GM18511 (cell line): Measurements from ENCODE around the gene MAPK1IP1L.
"Not testable (repeated sequence)": the region's sequence is repeated elsewhere in the genome, so short reads cannot be mapped to it uniquely, and the experiment has no call there.

Source experiments
- ATAC-seq: cut with Tn5 transposase; IDR thresholded peaks from one replicate; pipeline ENCODE4 v1.9.1; 2021; ENCODE audit warnings: mild to moderate bottlenecking, moderate library complexity; ENCODE audit not compliant: unreplicated experiment

Gene MAPK1IP1L

DNA sequence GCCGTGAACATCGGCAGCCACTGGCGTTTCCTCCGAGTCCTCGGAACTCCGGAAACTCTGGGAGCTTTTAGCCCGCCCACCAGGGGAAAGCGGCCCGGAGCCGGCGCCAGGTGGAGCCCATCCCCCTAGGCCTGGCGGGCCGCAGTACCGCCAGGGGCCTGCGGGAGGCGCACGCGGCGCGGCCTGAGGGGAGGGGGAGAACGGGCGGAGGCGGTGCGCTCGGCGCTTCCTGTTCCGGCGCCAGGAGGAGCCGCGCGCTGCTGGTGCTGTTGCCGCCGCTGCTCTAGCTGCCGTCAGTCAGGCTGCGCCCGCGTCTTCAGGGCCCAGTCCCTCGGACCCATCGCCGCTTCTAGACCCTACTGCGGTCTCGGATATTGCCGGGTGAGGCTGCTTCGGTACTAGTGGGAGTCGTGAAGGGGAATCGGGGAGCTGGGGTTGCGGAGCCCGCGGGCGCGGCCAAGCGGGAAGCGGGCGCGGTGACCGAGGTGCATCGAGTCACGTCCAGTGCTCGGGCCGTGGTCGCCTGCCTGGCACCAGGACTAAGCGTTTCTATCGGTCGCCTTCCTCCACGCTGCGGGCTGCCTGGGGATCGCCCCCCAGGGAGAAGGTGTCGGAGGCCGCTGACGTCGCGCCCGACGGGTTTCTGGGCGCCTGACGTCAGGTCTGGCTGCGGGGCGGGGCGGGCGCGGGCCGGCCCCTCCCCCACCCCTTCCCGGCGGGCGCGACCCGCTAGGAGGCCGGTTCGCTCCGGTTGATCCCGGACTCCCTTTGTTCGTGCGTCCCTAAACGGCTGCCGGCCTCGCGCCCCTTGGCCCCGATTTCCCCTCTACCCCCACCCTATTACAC lies at the start of gene MAPK1IP1L:
Gene MAPK1IP1L (plus strand): TSS at position 225 of the 846 bp plus-strand sequence. CDS start 10,037 bp downstream, outside the sequence.
- ATAC-seq, result peak; percentile 91

DNA sequence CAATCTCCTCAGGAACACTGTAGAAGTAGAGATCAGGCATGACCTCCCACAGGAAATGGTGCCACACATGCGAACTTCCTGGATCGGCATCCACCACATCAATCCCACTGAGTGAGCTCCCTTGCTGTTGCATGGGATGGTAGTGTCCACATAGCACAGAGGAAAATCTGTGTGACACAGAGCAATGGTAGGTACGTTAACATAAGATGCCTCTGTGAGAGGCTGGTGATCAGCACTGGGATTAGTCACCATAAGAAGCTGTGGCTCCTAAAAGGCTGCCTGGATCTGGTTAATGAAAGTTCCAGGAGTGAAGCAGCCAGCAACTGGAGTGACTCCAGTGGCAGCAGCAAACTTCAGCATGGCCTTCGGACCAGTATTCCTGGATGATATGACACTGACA lies 46.4 kb upstream of the MAPK1IP1L start:
- no peak for ATAC-seq

DNA sequence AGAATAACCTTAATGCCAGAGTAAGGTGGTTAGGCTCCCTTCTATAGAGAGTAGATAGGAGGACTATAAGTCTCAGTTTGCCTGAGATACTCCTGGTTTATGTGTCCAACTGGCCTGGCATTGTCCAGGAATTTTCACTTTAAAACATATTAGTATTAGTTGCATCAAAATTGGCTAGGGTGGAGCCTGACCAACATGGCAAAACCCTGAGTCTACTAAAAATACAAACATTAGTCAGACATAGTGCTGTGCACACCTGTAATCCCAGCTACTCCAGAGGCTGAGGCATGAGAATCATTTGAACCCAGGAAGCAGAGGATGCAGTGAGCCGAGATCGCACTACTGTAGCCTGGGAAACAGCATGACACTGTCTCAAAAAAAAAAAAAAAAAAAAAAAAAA lies 36.4 kb upstream of the MAPK1IP1L start:
- ATAC-seq, result no peak

DNA sequence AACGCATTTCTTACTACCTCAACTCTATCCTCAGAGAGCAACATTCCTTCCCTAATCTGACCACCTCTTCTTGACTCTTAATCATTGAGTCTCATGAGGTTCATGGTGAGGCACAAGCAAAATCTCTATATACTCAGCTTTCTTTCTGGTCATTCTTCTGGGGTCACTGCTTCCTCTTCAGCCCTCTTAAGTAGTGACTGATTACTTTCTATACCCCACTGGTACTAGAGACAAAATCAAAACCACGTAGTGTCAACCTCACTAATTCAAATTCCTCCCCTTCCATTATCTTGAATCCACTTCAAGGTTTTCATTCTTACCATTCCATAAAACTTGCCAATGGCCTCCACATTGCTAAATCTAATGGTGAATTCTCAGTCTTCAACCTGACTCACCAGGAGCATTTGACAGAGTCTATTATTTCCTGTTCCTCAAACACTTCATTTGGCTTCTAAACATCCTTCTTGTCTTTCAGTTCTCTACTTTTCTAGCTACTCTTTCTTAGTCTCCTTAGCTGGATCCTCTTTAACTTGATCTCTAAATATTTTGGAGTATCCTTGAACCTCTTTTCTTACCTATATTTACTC lies 31.4 kb upstream of the MAPK1IP1L start:
- no peak for ATAC-seq

DNA sequence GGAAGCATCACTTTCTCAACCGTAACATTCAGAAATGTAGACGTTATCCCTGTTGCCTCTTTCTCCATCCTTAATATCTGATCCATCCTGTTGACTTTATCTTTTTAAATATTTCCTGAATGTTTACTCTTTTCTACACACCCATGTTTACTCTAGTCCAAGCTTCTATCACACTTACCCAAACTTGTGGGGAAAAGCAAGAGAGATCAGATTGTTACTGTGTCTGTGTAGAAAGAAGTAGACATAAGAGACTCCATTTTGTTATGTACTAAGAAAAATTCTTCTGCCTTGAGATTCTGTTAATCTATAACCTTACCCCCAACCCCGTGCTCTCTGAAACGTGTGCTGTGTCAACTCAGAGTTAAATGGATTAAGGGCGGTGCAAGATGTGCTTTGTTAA lies 27.1 kb upstream of the MAPK1IP1L start:
- not testable (repeated sequence) for ATAC-seq

DNA sequence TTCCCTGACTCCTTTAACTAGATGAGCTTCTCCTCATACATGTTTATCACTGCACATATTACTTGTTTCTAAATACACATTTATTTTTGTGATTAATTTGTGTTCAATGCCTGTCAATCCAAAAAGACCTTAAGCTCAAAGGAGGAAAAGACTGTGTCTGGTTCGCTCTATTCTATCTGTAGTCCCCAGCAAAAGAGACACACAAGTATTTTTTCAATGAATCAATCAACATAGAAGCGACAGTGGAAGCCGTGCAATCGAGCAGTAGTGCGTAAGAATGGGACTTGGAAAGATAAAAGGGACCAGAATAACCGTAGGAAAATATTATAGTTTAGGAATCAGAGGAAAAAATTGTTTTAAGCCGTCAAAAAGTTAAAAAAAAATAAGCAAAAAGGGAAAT lies 25.5 kb upstream of the MAPK1IP1L start:
- no peak for ATAC-seq

DNA sequence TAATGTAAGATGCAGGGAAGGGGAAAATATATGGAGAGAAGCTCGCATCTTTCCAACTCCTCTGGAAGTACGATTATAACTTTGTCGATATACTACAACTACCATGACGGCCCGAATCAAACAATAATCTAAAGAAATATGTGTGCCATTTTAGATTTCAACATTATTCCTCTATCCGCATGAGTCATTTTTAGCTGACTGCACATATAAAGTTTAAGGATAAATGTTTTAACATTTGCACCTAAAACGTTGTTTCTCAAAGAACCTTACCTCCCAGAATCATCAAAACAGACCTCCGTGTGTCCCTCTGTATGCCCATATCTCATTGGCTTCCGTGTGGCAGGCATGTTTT lies 25.0 kb upstream of the MAPK1IP1L start:
- ATAC-seq, result no peak

DNA sequence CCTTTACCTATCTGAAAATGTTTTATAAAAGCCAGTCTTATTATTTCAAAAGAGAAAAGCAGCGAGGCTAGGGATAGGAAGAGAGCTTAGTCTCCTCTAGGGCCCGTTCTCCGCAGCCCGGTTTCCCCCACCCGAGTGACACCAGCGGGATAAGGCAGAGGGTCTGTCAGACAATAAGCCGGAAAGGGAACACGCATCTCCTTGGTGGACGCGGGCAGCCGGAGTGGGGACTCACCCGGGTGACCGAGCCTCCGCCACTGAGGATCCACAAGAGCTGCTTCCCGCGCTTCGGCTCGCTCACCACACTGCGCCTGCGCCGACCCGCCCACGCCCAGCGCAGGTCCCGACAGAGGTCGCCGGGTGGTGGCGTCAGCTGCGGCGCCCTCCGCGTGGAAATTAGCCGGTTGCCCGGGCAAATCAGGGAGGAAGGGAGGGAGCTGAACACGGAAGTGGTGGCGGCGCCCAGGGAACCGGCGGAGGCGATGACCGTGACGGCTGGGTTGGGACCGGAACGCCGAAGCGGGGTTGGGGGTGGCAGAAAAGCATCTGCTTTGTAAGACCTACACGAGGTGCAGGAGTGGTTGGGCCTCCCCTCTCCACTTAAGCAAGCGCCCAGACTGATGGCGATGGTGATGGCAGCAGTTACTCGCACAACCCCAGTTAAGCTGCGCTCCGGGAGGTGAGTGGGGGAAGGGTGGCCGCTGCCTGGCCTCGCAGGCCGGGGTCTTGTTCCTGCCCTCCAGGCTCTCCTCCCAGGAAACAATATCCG lies 24.5 kb upstream of the MAPK1IP1L start, which contains the start of the genes SOCS4 and WDHD1:
Gene SOCS4 (plus strand): TSS at position 444 of the 769 bp plus-strand sequence. CDS start 15,806 bp downstream, outside the sequence.
Gene WDHD1 (minus strand): TSS at position 307 of the 769 bp plus-strand sequence. CDS start 312 bp downstream, outside the sequence.
- ATAC-seq, result peak; percentile 91

DNA sequence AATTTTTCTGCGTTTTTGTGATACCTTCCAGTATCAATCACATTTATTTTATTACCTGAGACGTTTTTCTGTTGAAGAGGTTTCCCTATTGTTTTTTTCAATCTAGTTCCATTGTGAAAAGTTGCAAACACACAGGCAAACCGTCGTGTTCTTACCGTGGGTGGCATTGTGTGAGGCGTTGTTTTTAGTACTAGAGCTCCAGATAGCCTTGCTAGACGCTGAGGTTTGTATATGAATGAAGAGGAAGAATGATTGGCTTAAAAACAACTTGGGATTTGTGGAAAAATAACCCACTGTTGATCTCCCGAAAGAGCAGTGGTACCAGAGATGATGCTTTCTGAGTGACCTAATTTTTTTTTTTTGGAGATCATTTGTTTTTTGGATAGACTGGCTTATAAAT lies 23.4 kb upstream of the MAPK1IP1L start:
- no peak for ATAC-seq

DNA sequence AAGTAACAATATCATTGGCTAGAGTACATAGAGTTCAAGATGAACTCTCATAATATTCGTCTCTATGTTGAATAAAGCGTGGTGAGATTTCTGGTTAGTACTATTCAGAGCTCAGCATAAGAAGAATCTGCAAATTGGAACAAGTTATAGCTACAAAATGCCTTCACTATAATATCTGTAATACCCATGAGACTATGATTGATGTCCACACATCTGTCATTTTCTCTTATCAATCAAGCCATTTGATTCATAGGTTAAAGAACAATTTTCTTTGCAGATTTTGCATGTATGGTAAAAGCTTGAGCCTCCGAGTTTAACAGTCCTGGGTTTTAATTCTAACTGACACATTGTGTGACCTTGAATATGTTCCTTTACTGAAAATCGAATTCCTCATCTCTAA lies 23.0 kb upstream of the MAPK1IP1L start:
- ATAC-seq, result no peak

DNA sequence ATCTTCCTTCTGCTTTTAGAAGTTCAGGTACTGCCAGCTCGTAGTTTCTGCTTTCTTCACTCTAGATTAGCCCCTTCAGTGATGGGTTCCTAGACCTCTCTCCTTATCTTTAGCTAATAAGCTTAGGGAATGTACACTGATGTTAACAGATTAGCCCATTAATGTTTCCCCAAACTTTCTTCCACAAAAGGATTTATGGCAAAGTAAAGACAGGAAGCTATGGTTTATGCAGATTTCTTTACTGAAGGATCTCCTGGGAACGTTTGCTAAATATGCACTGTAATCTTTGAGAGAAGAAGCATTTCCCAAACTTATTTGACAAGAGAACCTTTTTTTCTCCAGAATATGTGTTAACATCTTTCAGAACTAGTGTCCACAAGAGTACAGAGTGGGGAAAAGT lies 20.3 kb upstream of the MAPK1IP1L start:
- ATAC-seq, result no peak

DNA sequence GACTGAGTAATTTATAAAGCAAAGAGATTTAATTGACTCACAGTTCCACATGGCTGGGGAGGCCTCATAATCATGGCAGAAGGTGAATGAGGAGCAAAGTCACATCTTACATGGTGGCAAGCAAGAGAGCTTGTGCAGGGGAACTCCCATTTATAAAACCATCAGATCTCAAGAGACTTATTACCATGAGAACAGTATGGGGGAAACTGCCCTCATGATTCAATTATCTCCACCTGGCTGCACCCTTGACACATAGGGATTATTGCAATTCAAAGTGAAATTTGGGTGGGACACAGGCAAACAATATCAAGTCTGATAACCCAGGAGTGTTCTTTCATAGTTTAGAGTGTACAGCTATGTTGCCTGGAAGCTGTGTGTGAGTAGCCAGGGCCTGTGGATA lies 13.5 kb upstream of the MAPK1IP1L start:
- not testable (repeated sequence) for ATAC-seq

DNA sequence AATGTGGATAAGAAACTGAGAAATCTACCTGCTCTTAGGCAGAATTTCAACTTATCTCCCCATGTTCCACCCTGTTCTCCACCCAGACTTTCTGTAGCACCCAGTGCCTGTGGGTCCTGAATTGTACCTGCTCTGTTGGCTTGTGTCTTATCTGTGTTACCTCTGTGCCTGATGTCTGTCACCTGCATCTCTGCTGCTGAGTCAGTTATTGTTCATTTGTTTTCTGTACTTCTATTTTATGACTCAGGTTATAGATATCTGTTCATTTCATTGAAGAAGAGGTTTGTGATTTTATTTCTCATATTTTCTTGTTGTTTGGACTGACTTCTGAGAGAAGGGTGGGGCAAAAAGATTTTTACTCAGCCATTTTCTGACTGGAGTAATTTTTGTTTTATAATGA lies 12.7 kb upstream of the MAPK1IP1L start:
- no peak for ATAC-seq

DNA sequence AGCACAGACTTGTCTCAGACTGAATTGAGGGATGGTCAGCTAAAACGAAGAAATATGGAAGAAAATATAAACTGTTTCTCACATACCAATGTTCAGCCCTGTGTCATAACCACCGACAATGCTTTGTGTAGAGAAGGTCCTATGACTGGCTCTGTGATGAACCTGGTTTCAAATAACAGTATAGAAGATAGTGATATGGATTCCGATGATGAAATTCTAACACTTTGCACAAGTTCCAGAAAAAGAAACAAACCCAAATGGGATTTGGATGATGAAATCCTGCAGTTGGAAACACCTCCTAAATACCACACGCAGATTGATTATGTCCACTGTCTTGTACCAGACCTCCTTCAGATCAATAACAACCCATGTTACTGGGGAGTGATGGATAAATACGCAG lies 7.9 kb upstream of the MAPK1IP1L start:
- no peak for ATAC-seq

DNA sequence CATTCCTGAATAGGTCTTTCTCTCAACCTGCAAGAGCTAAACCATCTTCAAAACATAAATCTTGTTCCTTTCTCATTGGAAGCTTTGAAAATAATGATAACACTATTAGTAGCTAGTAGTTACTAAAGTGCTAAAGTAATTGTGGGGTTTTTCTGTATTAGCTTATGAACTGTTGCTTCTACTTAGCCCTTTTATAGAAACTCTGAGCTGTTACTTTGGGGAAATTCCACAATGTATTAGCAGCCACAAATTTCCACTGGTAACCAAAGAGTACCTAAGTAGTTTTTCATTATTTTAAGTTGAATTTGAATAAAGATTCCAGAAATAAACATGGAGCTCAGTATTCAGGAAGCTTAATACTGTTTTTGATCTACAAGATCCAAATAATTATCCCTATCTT lies 6.4 kb upstream of the MAPK1IP1L start:
- no peak for ATAC-seq

DNA sequence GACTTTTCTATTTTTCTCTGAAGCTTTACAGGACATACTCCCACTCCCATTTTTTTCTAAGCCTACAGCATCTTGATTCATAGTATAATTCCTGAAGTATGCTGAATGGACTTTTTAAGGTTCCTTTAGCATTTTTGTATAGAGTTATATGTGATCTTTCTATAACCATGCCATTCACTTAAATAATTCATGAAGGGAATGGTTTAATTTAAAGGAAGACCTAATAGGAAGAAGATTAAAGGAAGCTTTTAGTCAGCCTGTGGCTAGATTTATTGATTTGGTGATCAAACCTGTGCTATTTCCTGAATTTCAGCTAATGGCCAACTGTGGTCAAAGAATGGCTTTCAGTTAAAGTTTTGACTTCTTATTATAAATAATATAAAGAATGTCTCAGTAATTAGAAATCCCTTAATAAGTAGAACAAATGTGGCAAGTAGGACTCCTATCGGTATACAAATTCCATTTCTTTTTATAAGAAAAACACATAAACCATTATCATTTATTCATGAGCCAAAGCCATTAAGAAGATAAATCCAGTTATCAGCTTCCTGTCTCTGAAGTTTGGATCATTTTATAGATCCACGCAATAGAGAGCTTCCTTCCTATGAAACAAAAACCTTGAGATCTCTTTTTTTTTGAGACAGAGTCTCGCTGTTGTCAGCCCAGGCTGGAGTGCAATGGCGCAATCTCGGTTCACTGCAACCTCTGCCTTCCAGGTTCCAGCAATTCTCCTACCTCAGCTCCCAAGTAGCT lies 4.0 kb upstream of the MAPK1IP1L start:
- ATAC-seq, result no peak

DNA sequence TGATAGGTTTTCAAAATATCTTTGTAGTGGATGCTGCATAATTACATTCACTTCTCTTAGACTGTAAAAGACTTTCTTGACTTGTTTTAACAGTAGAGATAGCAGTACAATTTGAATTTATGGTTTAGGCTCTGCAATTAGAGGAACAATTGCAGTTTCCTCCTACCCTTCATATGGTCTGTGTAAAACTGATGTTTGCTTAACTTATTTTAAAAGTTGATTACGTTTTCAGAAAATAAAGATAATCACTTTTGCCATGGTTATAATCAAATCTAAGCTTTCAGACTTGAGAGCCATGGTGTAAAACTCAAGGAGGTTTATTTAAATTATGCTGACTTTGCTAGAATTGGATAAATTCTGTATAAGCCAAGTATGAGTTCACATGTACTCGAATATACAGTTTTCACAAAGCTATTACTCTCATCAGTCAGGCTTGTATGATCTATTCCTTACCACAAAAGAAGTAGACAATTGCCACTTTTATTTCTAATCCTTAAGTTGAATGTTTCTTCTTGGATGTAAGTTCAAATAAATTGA lies 2.5 kb upstream of the MAPK1IP1L start:
- ATAC-seq, result no peak

DNA sequence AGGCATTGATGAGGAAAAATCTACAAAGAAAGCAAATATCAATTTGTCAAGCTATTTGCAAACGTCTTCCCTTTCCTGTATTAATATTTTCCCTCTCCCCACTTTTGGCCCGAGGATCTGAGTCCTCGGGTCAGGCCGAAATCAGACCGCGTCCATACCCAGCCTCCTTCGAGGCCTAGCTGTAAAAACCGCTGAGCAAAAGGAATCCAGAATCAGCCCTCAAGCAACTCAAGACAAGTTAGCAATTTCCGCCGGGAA lies 353 bp upstream of the MAPK1IP1L start:
- ATAC-seq, result peak; percentile 37

DNA sequence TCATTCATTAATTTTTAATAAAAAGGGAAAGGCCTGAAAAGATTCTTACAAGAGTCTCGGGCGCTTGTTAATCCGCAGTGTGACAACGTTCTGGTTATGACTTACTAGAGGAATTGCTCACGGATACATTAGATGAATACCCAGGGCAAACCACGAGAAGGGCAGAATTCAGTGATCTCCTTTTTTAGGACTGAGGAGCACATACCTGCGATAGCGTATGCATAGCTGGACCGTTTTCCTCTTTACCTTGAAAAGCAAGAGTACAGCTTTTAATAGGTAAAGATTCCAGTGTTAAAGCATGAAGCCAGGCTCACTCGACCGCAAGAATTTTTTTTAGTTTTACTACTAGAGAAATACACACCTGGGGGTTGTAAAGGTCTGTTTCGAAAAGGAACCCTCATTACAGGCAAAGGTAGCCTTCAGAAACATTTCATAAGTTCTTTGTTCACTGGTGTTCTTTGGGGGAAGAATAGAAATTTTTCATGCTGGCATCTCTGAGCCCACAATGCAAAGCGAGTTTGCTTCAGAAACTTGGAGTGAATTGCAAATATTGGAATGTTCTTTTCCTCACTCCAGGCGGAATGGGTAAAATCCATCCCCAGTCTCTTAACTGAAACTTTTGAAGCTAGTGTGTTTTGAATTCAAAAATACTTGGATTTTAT lies 953 bp downstream of the MAPK1IP1L start:
- peak; percentile 12 for ATAC-seq

DNA sequence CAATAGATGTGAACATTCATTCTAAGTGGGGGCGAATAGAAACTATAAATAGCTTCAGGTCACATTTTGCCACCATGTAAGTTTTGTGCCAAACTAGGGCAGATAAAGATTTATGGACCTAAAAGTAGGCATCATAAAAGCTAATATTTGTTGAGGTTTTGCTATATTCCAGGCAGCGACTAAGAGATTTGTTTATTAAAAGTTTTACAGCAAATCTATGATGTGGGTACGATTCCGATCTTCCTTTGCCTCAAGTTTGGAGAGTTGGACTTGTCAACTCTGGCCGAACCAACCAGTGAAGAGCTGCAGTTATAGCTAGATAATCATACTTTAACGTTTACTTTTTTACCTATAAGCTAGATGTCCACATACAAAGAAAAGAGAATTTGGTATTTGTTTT lies 1.6 kb downstream of the MAPK1IP1L start:
- no peak for ATAC-seq
